IMR-90 (cell line): ENCODE data around the gene RAB23. TPM values are rescaled to one million over a fixed set of nuclear protein-coding genes. Genes with fewer than 3 reads are reported as not detected.
A peak's percentile ranks its signal among the peaks of the same experiment; 100 is the strongest.

Experiments used
- ATAC-seq: fragments of 200-7000 bp; cut with Tn5 transposase; 2 replicates; pipeline ENCODE4 v1.9.1; 2020; ENCODE audit warnings: low read depth, mild to moderate bottlenecking, moderate library complexity
- BruUV-seq: library from RNA; stranded (reverse); fragments of 400-500 nt; replicated peaks from 2 replicates; lab custom pipeline; 2021; lab: Mats Ljungman, UMichigan
- CTCF ChIA-PET: fragments of 300-600 bp; formaldehyde crosslinking; extraction: SDS; loops from one replicate; lab custom pipeline; 2021; ENCODE audit warnings: antibody characterized with exemption; lab: Yijun Ruan, JAX
- POLR2A ChIA-PET: fragments of 300-600 bp; sonication (Branson Sonifier 250); formaldehyde crosslinking; loops from one replicate; lab custom pipeline; 2022; ENCODE audit warnings: antibody characterized with exemption; ENCODE audit not compliant: unreplicated experiment; lab: Charles Lee
- DNase-seq: peaks from one replicate; pipeline ENCODE4 v3.0.0; 2013
- H2AFZ ChIP-seq: replicated peaks from 2 replicates; pipeline ENCODE3; 2013; ENCODE audit warnings: low read length, mild to moderate bottlenecking; ENCODE audit not compliant: poor library complexity
- H2AK5ac ChIP-seq: 2 replicates; pipeline ENCODE4 v1.6.1; 2013; ENCODE audit warnings: low read depth, low read length, inconsistent platforms
- H2AK9ac ChIP-seq: replicated peaks from 2 replicates; pipeline ENCODE3; 2013; ENCODE audit warnings: mild to moderate bottlenecking, low read depth, low read length, moderate library complexity; ENCODE audit not compliant: poor library complexity
- H2BK120ac ChIP-seq: 2 replicates; pipeline ENCODE4 v1.6.1; 2013; ENCODE audit warnings: low read depth, low read length, inconsistent platforms
- H2BK15ac ChIP-seq: 3 replicates; pipeline ENCODE4 v1.6.1; 2013; ENCODE audit warnings: low read depth, low read length, inconsistent platforms
- H2BK20ac ChIP-seq: 2 replicates; pipeline ENCODE4 v1.6.1; 2013; ENCODE audit warnings: low read depth, mild to moderate bottlenecking, inconsistent platforms, low read length, moderate library complexity
- H2BK5ac ChIP-seq: 2 replicates; pipeline ENCODE4 v1.6.1; 2013; ENCODE audit warnings: mild to moderate bottlenecking, low read depth, low read length, inconsistent platforms; ENCODE audit not compliant: poor library complexity, severe bottlenecking
- H3K14ac ChIP-seq: replicated peaks from 2 replicates; pipeline ENCODE4 v1.6.1; 2013; ENCODE audit warnings: low read depth, low read length, inconsistent platforms
- H3K18ac ChIP-seq: 2 replicates; pipeline ENCODE4 v1.6.1; 2013; ENCODE audit warnings: low read depth, low read length, control low read depth
- H3K23ac ChIP-seq: 2 replicates; pipeline ENCODE4 v1.6.1; 2013; ENCODE audit warnings: low read depth, low read length, inconsistent platforms
- H3K27ac ChIP-seq: 2 replicates; pipeline ENCODE4 v1.5.1; 2013; ENCODE audit warnings: mild to moderate bottlenecking, control low read depth, low read length; ENCODE audit not compliant: insufficient read depth
- H3K27me3 ChIP-seq: 2 replicates; pipeline ENCODE4 v1.6.1; 2013; ENCODE audit warnings: low read length; ENCODE audit not compliant: control insufficient read depth, insufficient read depth
- H3K36me3 ChIP-seq: 2 replicates; pipeline ENCODE4 v1.6.1; 2013; ENCODE audit warnings: low read length, mixed read lengths; ENCODE audit not compliant: control insufficient read depth, insufficient read depth
- H3K4ac ChIP-seq: 2 replicates; pipeline ENCODE4 v1.6.1; 2013; ENCODE audit warnings: low read depth, low read length, inconsistent platforms
- H3K4me1 ChIP-seq: 2 replicates; pipeline ENCODE4 v1.6.1; 2013; ENCODE audit warnings: low read length, mixed read lengths; ENCODE audit not compliant: control insufficient read depth, insufficient read depth
- H3K4me2 ChIP-seq: 2 replicates; pipeline ENCODE4 v1.6.1; 2013; ENCODE audit warnings: low read depth, mild to moderate bottlenecking, control low read depth, low read length, moderate library complexity
- H3K4me3 ChIP-seq: 2 replicates; pipeline ENCODE4 v1.5.1; 2013; ENCODE audit warnings: low read depth, mild to moderate bottlenecking, control low read depth, low read length, moderate library complexity; ENCODE audit not compliant: insufficient read depth
- H3K56ac ChIP-seq: 2 replicates; pipeline ENCODE4 v1.6.1; 2013; ENCODE audit warnings: low read length, inconsistent platforms; ENCODE audit not compliant: insufficient read depth; ENCODE audit errors: extremely low read depth
- H3K79me1 ChIP-seq, 2 experiments: 2 replicates each; pipeline ENCODE4 v1.6.1; 2013; ENCODE audit warnings: low read length in 2 of 2, inconsistent platforms in 1 of 2, low read depth in 1 of 2
- H3K9ac ChIP-seq: 2 replicates; pipeline ENCODE4 v1.6.1; 2013; ENCODE audit warnings: low read depth, low read length, control low read depth
- H3K9me1 ChIP-seq: 2 replicates; pipeline ENCODE4 v1.6.1; 2013; ENCODE audit warnings: low read length, inconsistent platforms; ENCODE audit not compliant: insufficient read depth
- H3K9me3 ChIP-seq: 2 replicates; pipeline ENCODE4 v1.6.1; 2013; ENCODE audit warnings: low read length; ENCODE audit not compliant: control insufficient read depth, insufficient read depth
- H4K20me1 ChIP-seq: 2 replicates; pipeline ENCODE4 v1.6.1; 2013; ENCODE audit warnings: low read length, inconsistent platforms; ENCODE audit not compliant: insufficient read depth
- H4K5ac ChIP-seq: 2 replicates; pipeline ENCODE4 v1.6.1; 2013; ENCODE audit warnings: mild to moderate bottlenecking, low read depth, low read length, control low read depth
- H4K8ac ChIP-seq, 2 experiments: 2 replicates each; pipeline ENCODE4 v1.6.1; 2013; ENCODE audit warnings: low read depth in 2 of 2, low read length in 2 of 2, control low read depth in 1 of 2, inconsistent platforms in 1 of 2
- H4K91ac ChIP-seq: 2 replicates; pipeline ENCODE4 v1.6.1; 2013; ENCODE audit warnings: low read depth, low read length, inconsistent platforms; ENCODE audit not compliant: insufficient read depth
- BHLHE40 ChIP-seq: fragments of 150-350 bp; IDR thresholded peaks from 2 replicates; pipeline ENCODE4 v1.6.1; 2016; ENCODE audit warnings: mild to moderate bottlenecking, low read depth, low read length
- CEBPB ChIP-seq: IDR thresholded peaks from 2 replicates; pipeline ENCODE4 v1.6.1; 2012; ENCODE audit warnings: low read depth, low read length, improper control_type of control experiment
- CHD1 ChIP-seq: IDR thresholded peaks from 2 replicates; pipeline ENCODE4 v1.6.1; 2012; ENCODE audit warnings: low read depth, low read length, improper control_type of control experiment
- FOS ChIP-seq: fragments of 150-350 bp; IDR thresholded peaks from 2 replicates; pipeline ENCODE4 v1.6.1; 2016; ENCODE audit warnings: low read depth, low read length
- MAFK ChIP-seq: IDR thresholded peaks from 2 replicates; pipeline ENCODE4 v1.6.1; 2012; ENCODE audit warnings: low read depth, low read length, improper control_type of control experiment
- MAZ ChIP-seq: IDR thresholded peaks from 2 replicates; pipeline ENCODE4 v1.6.1; 2012; ENCODE audit warnings: low read depth, mild to moderate bottlenecking, low read length, improper control_type of control experiment, moderate library complexity, borderline replicate concordance
- MXI1 ChIP-seq: IDR thresholded peaks from 2 replicates; pipeline ENCODE4 v1.6.1; 2012; ENCODE audit warnings: low read depth, mild to moderate bottlenecking, low read length, moderate library complexity, borderline replicate concordance
- NFE2L2 ChIP-seq: fragments of 150-350 bp; IDR thresholded peaks from 2 replicates; pipeline ENCODE4 v1.6.1; 2016; ENCODE audit warnings: low read depth, mild to moderate bottlenecking, low read length
- POLR2A ChIP-seq: IDR thresholded peaks from 2 replicates; pipeline ENCODE4 v1.6.1; 2012; ENCODE audit warnings: mild to moderate bottlenecking, low read depth, low read length
- RAD21 ChIP-seq: IDR thresholded peaks from 2 replicates; pipeline ENCODE4 v1.6.1; 2012; ENCODE audit warnings: low read length, improper control_type of control experiment
- RCOR1 ChIP-seq: IDR thresholded peaks from 2 replicates; pipeline ENCODE4 v1.6.1; 2012; ENCODE audit warnings: mild to moderate bottlenecking, low read length, improper control_type of control experiment; ENCODE audit not compliant: insufficient replicate concordance
- RFX5 ChIP-seq: IDR thresholded peaks from 2 replicates; pipeline ENCODE4 v1.8.0; 2012; ENCODE audit warnings: low read depth, mild to moderate bottlenecking, low read length, moderate library complexity
- SMC3 ChIP-seq: fragments of 150-350 bp; IDR thresholded peaks from 2 replicates; pipeline ENCODE4 v1.6.1; 2016; ENCODE audit warnings: low read depth, mild to moderate bottlenecking, antibody characterized with exemption, low read length, moderate library complexity
- USF2 ChIP-seq: fragments of 150-350 bp; IDR thresholded peaks from 2 replicates; pipeline ENCODE4 v1.6.1; 2017; ENCODE audit warnings: mild to moderate bottlenecking, antibody characterized with exemption, low read length, low read depth
- WGBS, 2 experiments: methylation state at CpG; one replicate each; pipeline versions ENCODE4 v1.1.5 to v1.1.7; 2013; ENCODE audit warnings: missing lambda C conversion rate in 2 of 2; ENCODE audit not compliant: insufficient read length in 1 of 2; ENCODE audit errors: extremely low coverage in 2 of 2; 5-methylcytosine and 5-hydroxymethylcytosine counted together
- dilution Hi-C: fragments of 300-500 bp; cut with HindIII; formaldehyde crosslinking; loops from one replicate; pipeline ENCODE4 v1.14.3; 2018; ENCODE audit warnings: low sequenced_read_pairs; ENCODE audit not compliant: unreplicated experiment
- in situ Hi-C: fragments of 300-500 bp; cut with MboI; formaldehyde crosslinking; loops from 3 replicates; pipeline ENCODE4 v1.14.3; 2019; ENCODE audit warnings: low sequenced_read_pairs, inconsistent platforms, mixed read lengths
- intact Hi-C: fragments of 100-400 bp; cut with micrococcal nuclease; formaldehyde crosslinking; loops from 2 replicates; pipeline ENCODE4 v1.10.0; 2022
- polyA plus RNA-seq, 3 experiments: library from polyadenylated mRNA; depleted of rRNA; stranded (reverse); fragments of >200 nt; gene quantifications; 2 replicates each; pipeline ENCODE4 v1.2.3, GENCODE V29; 2012; ENCODE audit warnings: low replicate concordance in 1 of 3
- total RNA-seq: library from RNA; depleted of rRNA; stranded (reverse); fragments of >200 nt; gene quantifications from 2 replicates; pipeline ENCODE4 v1.2.3, GENCODE V29; 2012
- TF ChIP-seq, protein P1 (sequence below): conservative IDR thresholded peaks from 2 replicates; pipeline ENCODE4 v1.5.1; 2012; ENCODE audit warnings: mild to moderate bottlenecking, low read depth, low read length, improper control_type of control experiment
- TF ChIP-seq, protein P2 (sequence below): fragments of 150-350 bp; IDR thresholded peaks from 2 replicates; pipeline ENCODE4 v1.6.1; 2016; ENCODE audit warnings: low read depth, mild to moderate bottlenecking, low read length, moderate library complexity, borderline replicate concordance

The RAB23 gene
- total and polyA plus RNA-seq, 2 of the 4 experiments (the other 2 are of a cell fraction) = 10.8 to 13.3 TPM

- Histone ChIP-seq H3K9me1 (no peaks in the 10 kb centered on the region; the same call in 1 of the 2 replicates), H2BK15ac (no peak overlapping the region), H3K4me3 (no peak overlapping the region), H3K27ac (no peak overlapping the region), H3K4me2 (no peak overlapping the region), H3K9ac (no peak overlapping the region), H3K9me3 (no peaks in the 10 kb centered on the region), H2BK5ac (no peak overlapping the region), H4K20me1 (no peaks in the 10 kb centered on the region), H3K23ac (no peak overlapping the region), H2AK9ac (no peak overlapping the region), H3K27me3 (no peaks in the 10 kb centered on the region), H4K8ac (no peak overlapping the region), H3K4ac (no peak overlapping the region), H4K5ac (no peak overlapping the region), H3K14ac (no peak overlapping the region), H4K91ac (no peak overlapping the region), H2BK120ac (no peak overlapping the region), H3K79me1 (peaks cover 3 to 6% of the 10 kb centered on the region in 2 experiments; a peak in 3 of 4 replicates), H3K4me1 (no peaks in the 10 kb centered on the region), H3K36me3 (peaks cover 9% of the 10 kb centered on the region), H2BK20ac (no peak overlapping the region), H2AFZ (no peak overlapping the region), H2AK5ac (no peak overlapping the region), H3K18ac (no peak overlapping the region), H3K56ac (no peak overlapping the region)
- CTCF ChIA-PET = interaction anchor here (1.7 kb wide), 1 partner anchor 11 kb away, joined by 3 read pairs; no protein-coding TSS in a partner anchor
- BruUV-seq = no TSS peak
- intact Hi-C loops (no loop called here), in situ Hi-C loops (no loop called here), dilution Hi-C loops (no loop called here)
- POLR2A ChIA-PET = no interaction called here
- TF ChIP-seq MAZ = no peak
- TF ChIP-seq RAD21 = no peak
- no peak for TF ChIP-seq NFE2L2
- TF ChIP-seq RCOR1 = no peak
- TF ChIP-seq, protein P1, sequence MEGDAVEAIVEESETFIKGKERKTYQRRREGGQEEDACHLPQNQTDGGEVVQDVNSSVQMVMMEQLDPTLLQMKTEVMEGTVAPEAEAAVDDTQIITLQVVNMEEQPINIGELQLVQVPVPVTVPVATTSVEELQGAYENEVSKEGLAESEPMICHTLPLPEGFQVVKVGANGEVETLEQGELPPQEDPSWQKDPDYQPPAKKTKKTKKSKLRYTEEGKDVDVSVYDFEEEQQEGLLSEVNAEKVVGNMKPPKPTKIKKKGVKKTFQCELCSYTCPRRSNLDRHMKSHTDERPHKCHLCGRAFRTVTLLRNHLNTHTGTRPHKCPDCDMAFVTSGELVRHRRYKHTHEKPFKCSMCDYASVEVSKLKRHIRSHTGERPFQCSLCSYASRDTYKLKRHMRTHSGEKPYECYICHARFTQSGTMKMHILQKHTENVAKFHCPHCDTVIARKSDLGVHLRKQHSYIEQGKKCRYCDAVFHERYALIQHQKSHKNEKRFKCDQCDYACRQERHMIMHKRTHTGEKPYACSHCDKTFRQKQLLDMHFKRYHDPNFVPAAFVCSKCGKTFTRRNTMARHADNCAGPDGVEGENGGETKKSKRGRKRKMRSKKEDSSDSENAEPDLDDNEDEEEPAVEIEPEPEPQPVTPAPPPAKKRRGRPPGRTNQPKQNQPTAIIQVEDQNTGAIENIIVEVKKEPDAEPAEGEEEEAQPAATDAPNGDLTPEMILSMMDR = no peak
- no peak for TF ChIP-seq MAFK
- TF ChIP-seq MXI1 = no peak
- no peak for TF ChIP-seq SMC3
- no peak for TF ChIP-seq RFX5
- no peak for TF ChIP-seq USF2
- no peak for TF ChIP-seq FOS
- TF ChIP-seq BHLHE40 = no peak
- no peak for TF ChIP-seq CEBPB
- no peak for TF ChIP-seq CHD1
- TF ChIP-seq POLR2A = no peak
- TF ChIP-seq, protein P2, sequence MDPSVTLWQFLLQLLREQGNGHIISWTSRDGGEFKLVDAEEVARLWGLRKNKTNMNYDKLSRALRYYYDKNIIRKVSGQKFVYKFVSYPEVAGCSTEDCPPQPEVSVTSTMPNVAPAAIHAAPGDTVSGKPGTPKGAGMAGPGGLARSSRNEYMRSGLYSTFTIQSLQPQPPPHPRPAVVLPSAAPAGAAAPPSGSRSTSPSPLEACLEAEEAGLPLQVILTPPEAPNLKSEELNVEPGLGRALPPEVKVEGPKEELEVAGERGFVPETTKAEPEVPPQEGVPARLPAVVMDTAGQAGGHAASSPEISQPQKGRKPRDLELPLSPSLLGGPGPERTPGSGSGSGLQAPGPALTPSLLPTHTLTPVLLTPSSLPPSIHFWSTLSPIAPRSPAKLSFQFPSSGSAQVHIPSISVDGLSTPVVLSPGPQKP = no peak
- no CpG with 5 or more reads among the region's 4 CpGs for WGBS, 2 experiments
- ATAC-seq (peak; percentile 71), DNase-seq (peak; percentile 5)
Measured at GRCh38 chr6:57141451-57142177, 80.5 kb downstream of the RAB23 start.
